ENCODE measurements around the gene HMGCS1. TPM values are rescaled to one million over a fixed set of nuclear protein-coding genes. Genes with fewer than 3 reads are reported as not detected.
"Not testable (repeated sequence)": the region's sequence is repeated elsewhere in the genome, so short reads cannot be mapped to it uniquely, and the experiment has no call there.

HMGCS1 gene
- polyA plus RNA-seq, 3 donors: 103 to 144 (median 130) TPM

GRCh38 chr5:43286623-43287022 is 26.6 kb downstream of the HMGCS1 start:
- no peak for DNase-seq

GRCh38 chr5:43281840-43282658 is 31.2 kb downstream of the HMGCS1 start:
- DNase-seq: no peak

GRCh38 chr5:43279548-43280274 is 33.5 kb downstream of the HMGCS1 start:
- DNase-seq: no peak

- DNase-seq: no peak
These were observed 37.8 kb downstream of the HMGCS1 start for GRCh38 chr5:43275391-43275790.

GRCh38 chr5:43274435-43275114 is 38.6 kb downstream of the HMGCS1 start:
- no peak for DNase-seq

GRCh38 chr5:43273552-43273951 is 39.7 kb downstream of the HMGCS1 start:
- DNase-seq: no peak

GRCh38 chr5:43270645-43271044 is 42.6 kb downstream of the HMGCS1 start:
- DNase-seq: no peak

GRCh38 chr5:43268188-43268820 is 44.9 kb downstream of the HMGCS1 start:
- no peak for DNase-seq

- DNase-seq: not testable (repeated sequence)
These were observed 50.9 kb downstream of the HMGCS1 start for GRCh38 chr5:43262269-43262668.

- DNase-seq: no peak
These were observed 55.1 kb downstream of the HMGCS1 start for GRCh38 chr5:43258116-43258515.

GRCh38 chr5:43256261-43256966 is 56.8 kb downstream of the HMGCS1 start:
- no peak for DNase-seq

- DNase-seq: no peak
These were observed 57.5 kb downstream of the HMGCS1 start for GRCh38 chr5:43255704-43256103.

GRCh38 chr5:43251754-43252153 is 61.5 kb downstream of the HMGCS1 start:
- DNase-seq: no peak

- DNase-seq: no peak
These were observed 67.4 kb downstream of the HMGCS1 start for GRCh38 chr5:43245724-43246385.

GRCh38 chr5:43244823-43245565 is 68.2 kb downstream of the HMGCS1 start:
- no peak for DNase-seq

- DNase-seq: no peak
These were observed 69.9 kb downstream of the HMGCS1 start for GRCh38 chr5:43243270-43243669.

GRCh38 chr5:43242196-43242595 is 71.0 kb downstream of the HMGCS1 start:
- no peak for DNase-seq

Data from renal pelvis (tissue), 4 donors.